PC-3 (cell line): Measurements from ENCODE around the gene MYL11. TPM values are rescaled to one million over a fixed set of nuclear protein-coding genes. Genes with fewer than 3 reads are reported as not detected.

Source experiments
- ATAC-seq: fragments of 200-7000 bp; cut with Tn5 transposase; 2 replicates; pipeline ENCODE4 v1.9.1; 2020; ENCODE audit warnings: mild to moderate bottlenecking, moderate library complexity
- BruUV-seq: library from RNA; stranded (reverse); fragments of 400-500 nt; replicated peaks from 2 replicates; lab custom pipeline; 2021; lab: Mats Ljungman, UMichigan
- CTCF ChIA-PET: fragments of 300-600 bp; sonication (Branson Sonifier 250); formaldehyde crosslinking; loops from one replicate; lab custom pipeline; 2022; ENCODE audit warnings: antibody characterized with exemption; lab: Charles Lee
- POLR2A ChIA-PET: fragments of 300-600 bp; sonication (Branson Sonifier 250); formaldehyde crosslinking; loops from one replicate; lab custom pipeline; 2022; ENCODE audit warnings: antibody characterized with exemption; ENCODE audit not compliant: unreplicated experiment; lab: Charles Lee
- DNase-seq: peaks from one replicate; pipeline ENCODE4 v3.0.0-alpha.2; 2015
- H2AFZ ChIP-seq: fragments of 300-600 bp; sonication (generic); 2 replicates; pipeline ENCODE4 v1.6.0; 2016; ENCODE audit warnings: antibody characterized with exemption, low read length
- H3F3A ChIP-seq: fragments of 300-600 bp; sonication (generic); one replicate; pipeline ENCODE4 v1.6.0; 2017; ENCODE audit warnings: antibody characterized with exemption, low read length, control low read depth, mild to moderate bottlenecking; ENCODE audit not compliant: unreplicated experiment
- H3K27ac ChIP-seq: fragments of 300-600 bp; sonication (generic); 2 replicates; pipeline ENCODE4 v1.5.1; 2016; ENCODE audit warnings: mild to moderate bottlenecking, low read length
- H3K27me3 ChIP-seq: fragments of 300-600 bp; sonication (generic); 2 replicates; pipeline ENCODE4 v1.6.1; 2016; ENCODE audit warnings: low read length, mixed read lengths
- H3K36me3 ChIP-seq: fragments of 300-600 bp; sonication (generic); 2 replicates; pipeline ENCODE4 v1.6.1; 2016; ENCODE audit warnings: low read depth, mixed run types, low read length, mixed read lengths
- H3K4me1 ChIP-seq: fragments of 300-600 bp; sonication (generic); 2 replicates; pipeline ENCODE4 v1.5.1; 2016; ENCODE audit warnings: low read length; ENCODE audit not compliant: insufficient read depth
- H3K4me2 ChIP-seq: fragments of 300-600 bp; sonication (generic); 2 replicates; pipeline ENCODE4 v1.6.0; 2016; ENCODE audit warnings: low read length
- H3K4me3 ChIP-seq: fragments of 300-600 bp; sonication (generic); 2 replicates; pipeline ENCODE4 v1.5.1; 2016; ENCODE audit warnings: mild to moderate bottlenecking, low read length, mixed read lengths
- H3K79me2 ChIP-seq: fragments of 300-600 bp; sonication (generic); 2 replicates; pipeline ENCODE4 v1.6.1; 2017; ENCODE audit warnings: low read length, mixed read lengths
- H3K9ac ChIP-seq: fragments of 300-600 bp; sonication (generic); 2 replicates; pipeline ENCODE4 v1.6.0; 2016; ENCODE audit warnings: mild to moderate bottlenecking, low read length
- H3K9me2 ChIP-seq: fragments of 300-600 bp; sonication (generic); replicated peaks from 2 replicates; pipeline ENCODE4 v1.6.1; 2016; ENCODE audit warnings: mixed run types, low read length, mixed read lengths
- H3K9me3 ChIP-seq: fragments of 300-600 bp; sonication (generic); 2 replicates; pipeline ENCODE4 v1.6.1; 2016; ENCODE audit warnings: low read length, mixed read lengths
- H4K20me1 ChIP-seq: fragments of 300-600 bp; sonication (generic); 2 replicates; pipeline ENCODE4 v1.6.1; 2016; ENCODE audit warnings: low read length, mixed read lengths
- CTCF ChIP-seq: fragments of 300-600 bp; sonication (generic); conservative IDR thresholded peaks from 2 replicates; pipeline ENCODE4 v1.5.1; 2017; ENCODE audit warnings: antibody characterized with exemption, low read depth, mild to moderate bottlenecking, low read length
- EZH2 ChIP-seq: fragments of 300-600 bp; sonication (generic); IDR thresholded peaks from one replicate; pipeline ENCODE4 v1.6.1; 2017; ENCODE audit warnings: antibody characterized with exemption, mild to moderate bottlenecking, low read length; ENCODE audit not compliant: unreplicated experiment
- EZH2phosphoT487 ChIP-seq: fragments of 300-600 bp; sonication (generic); IDR thresholded peaks from 2 replicates; pipeline ENCODE4 v1.6.1; 2018; ENCODE audit warnings: mild to moderate bottlenecking, antibody characterized with exemption, low read length, borderline replicate concordance
- intact Hi-C: fragments of 100-400 bp; cut with micrococcal nuclease; formaldehyde crosslinking; loops from 2 replicates; pipeline ENCODE4 v1.9.0; 2023
- total RNA-seq: library from RNA; depleted of rRNA; stranded (reverse); fragments of >200 nt; gene quantifications from 2 replicates; pipeline ENCODE4 v1.2.3, GENCODE V29; 2014

The MYL11 gene
- total RNA-seq, 1 experiment from 2014 or later: not detected

- Histone ChIP-seq H3K4me3 (peak overlapping the region; percentile 68), H3K9ac (peak overlapping the region; percentile 10; the same call in 1 of the 2 replicates), H3K36me3 (no peaks in the 10 kb centered on the region; the same call in 1 of the 2 replicates), H3K4me1 (peaks cover 6% of the 10 kb centered on the region; the same call in 1 of the 2 replicates), H3K79me2 (no peaks in the 10 kb centered on the region), H3K9me3 (no peaks in the 10 kb centered on the region), H2AFZ (peak overlapping the region; percentile 59; the same call in 1 of the 2 replicates), H3F3A (no peaks in the 10 kb centered on the region), H3K27ac (no peak overlapping the region), H3K4me2 (peak overlapping the region; percentile 84), H3K27me3 (no peaks in the 10 kb centered on the region), H4K20me1 (no peaks in the 10 kb centered on the region), H3K9me2 (no peaks in the 10 kb centered on the region)
- BruUV-seq: no TSS peak
- ChIA-PET POLR2A (interaction anchor here (0.9 kb wide), 1 partner anchor 194 kb away, joined by 3 read pairs; the partner anchor contains the start of gene ZNF689), CTCF (interaction anchor here (0.6 to 1.0 kb wide), 3 partner anchors 7 to 33 kb away, joined by 3 to 8 read pairs (median 6); partner anchors contain the start of gene DCTPP1)
- TF ChIP-seq EZH2phosphoT487 (no peak), EZH2 (no peak), CTCF (no peak)
- ATAC-seq (no peak), DNase-seq (no peak)
- intact Hi-C loops: no loop called here
Observed at GRCh38 chr16:30416624-30417528, 42.3 kb downstream of the MYL11 start.

GRCh38 chr16:30417529-30418349 lies 43.1 kb downstream of the MYL11 start:
- peaks cover 6% of the 10 kb centered on the region; the same call in 1 of the 2 replicates for H3K4me1 ChIP-seq
- H3K4me3 ChIP-seq: peak overlapping the region; percentile 68
- TF ChIP-seq CTCF (peak; percentile 33; the same call in 1 of the 2 replicates), EZH2phosphoT487 (peak; percentile 99), EZH2 (no peak)
- peak overlapping the region; percentile 10; the same call in 1 of the 2 replicates for H3K9ac ChIP-seq
- no peak overlapping the region for H3K27ac ChIP-seq
- no peaks in the 10 kb centered on the region; the same call in 1 of the 2 replicates for H3K36me3 ChIP-seq
- no peaks in the 10 kb centered on the region for H3K9me2 ChIP-seq
- H4K20me1 ChIP-seq: no peaks in the 10 kb centered on the region
- H3K9me3 ChIP-seq: no peaks in the 10 kb centered on the region
- no peaks in the 10 kb centered on the region for H3K27me3 ChIP-seq
- no TSS peak for BruUV-seq
- DNase-seq (peak; percentile 94), ATAC-seq (peak; percentile 94)
- intact Hi-C loops: no loop called here
- H3K4me2 ChIP-seq: peak overlapping the region; percentile 84
- peak overlapping the region; percentile 69; the same call in 1 of the 2 replicates for H2AFZ ChIP-seq
- ChIA-PET CTCF (interaction anchor here (0.5 to 1.0 kb wide), 5 partner anchors 8 to 119 kb away, joined by 3 to 8 read pairs (median 4); partner anchors contain the start of gene DCTPP1), POLR2A (interaction anchor here (0.5 to 0.9 kb wide), 4 partner anchors 13 to 193 kb away, joined by 3 to 18 read pairs (median 6); partner anchors contain the start of genes TBC1D10B, ZNF689 and ZNF764)
- H3F3A ChIP-seq: no peaks in the 10 kb centered on the region
- H3K79me2 ChIP-seq: no peaks in the 10 kb centered on the region
